Lower leg skin (tissue), 3 donors: ENCODE data around the gene SFXN1.

Experiments
- POLR2A ChIP-seq, 2 donors: fragments of 450-650 bp; IDR thresholded peaks; one replicate each; pipeline ENCODE4 v1.6.1; 2016 to 2017; ENCODE audit warnings: antibody characterized with exemption in 2 of 2, mild to moderate bottlenecking in 1 of 2, moderate library complexity in 1 of 2
- TF ChIP-seq, protein P1 (sequence below), 3 donors: fragments of 450-650 bp; IDR thresholded peaks; one replicate each; pipeline ENCODE4 v1.5.1; 2016; ENCODE audit warnings: antibody characterized with exemption in 3 of 3, mild to moderate bottlenecking in 3 of 3, moderate library complexity in 2 of 3

DNA sequence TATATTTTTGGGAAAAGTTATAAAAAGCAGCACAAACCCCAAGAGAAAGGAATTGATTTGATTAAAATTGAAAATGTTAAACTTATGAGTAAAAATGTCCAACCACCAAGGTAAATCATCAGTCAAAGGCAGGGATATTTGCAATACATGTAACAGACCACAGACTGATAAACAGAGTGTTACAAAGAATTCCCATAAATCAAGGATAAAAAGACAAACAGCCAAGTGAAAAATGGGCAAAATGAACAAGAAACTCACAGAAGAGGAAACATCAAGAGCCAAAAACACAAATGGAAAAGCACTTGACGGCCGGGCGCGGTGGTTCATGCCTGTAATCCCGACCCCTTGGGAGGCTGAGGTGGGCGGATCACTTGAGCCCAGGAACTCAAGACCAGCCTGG is 98.2 kb downstream of the SFXN1 start:
- TF ChIP-seq POLR2A (IDR thresholded peaks at IDR 0.05): no peak
- TF ChIP-seq, protein P1, sequence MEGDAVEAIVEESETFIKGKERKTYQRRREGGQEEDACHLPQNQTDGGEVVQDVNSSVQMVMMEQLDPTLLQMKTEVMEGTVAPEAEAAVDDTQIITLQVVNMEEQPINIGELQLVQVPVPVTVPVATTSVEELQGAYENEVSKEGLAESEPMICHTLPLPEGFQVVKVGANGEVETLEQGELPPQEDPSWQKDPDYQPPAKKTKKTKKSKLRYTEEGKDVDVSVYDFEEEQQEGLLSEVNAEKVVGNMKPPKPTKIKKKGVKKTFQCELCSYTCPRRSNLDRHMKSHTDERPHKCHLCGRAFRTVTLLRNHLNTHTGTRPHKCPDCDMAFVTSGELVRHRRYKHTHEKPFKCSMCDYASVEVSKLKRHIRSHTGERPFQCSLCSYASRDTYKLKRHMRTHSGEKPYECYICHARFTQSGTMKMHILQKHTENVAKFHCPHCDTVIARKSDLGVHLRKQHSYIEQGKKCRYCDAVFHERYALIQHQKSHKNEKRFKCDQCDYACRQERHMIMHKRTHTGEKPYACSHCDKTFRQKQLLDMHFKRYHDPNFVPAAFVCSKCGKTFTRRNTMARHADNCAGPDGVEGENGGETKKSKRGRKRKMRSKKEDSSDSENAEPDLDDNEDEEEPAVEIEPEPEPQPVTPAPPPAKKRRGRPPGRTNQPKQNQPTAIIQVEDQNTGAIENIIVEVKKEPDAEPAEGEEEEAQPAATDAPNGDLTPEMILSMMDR (IDR thresholded peaks at IDR 0.05): no peak
